Measurements from ENCODE around the gene RRBP1. TPM values are rescaled to one million over a fixed set of nuclear protein-coding genes. Genes with fewer than 3 reads are reported as not detected.

Gene RRBP1
- total RNA-seq, 1 donor from 2014 or later, result 65.0 TPM

DNA sequence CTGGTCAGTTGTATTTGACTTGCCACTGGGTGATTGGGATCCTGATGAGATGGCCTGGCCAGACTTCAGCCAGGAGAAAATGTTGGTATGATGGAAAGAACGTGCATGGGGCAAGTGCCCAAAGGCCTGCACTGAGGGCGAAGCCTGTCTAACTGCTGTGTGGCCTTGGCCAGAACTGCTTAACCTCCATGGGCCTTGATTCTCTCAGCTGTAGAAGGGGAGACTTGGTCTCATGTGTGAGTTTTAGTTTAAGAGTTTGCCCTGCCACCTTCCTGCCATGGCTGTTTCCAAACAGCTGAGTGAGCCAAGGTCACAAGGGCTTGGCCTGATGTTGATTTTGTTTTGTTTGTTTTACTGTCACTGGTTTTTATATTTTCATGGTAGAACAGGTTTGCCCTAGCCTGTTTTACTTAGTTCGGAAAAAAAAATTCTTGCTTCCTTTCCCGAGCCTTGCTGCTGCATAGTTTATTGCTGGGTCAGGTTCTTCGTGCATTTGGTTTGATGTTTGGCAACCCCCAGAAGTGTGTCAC is 76.8 kb downstream of the RRBP1 start:
- H3K36me3 ChIP-seq (ENCODE audit: control insufficient read depth, insufficient read depth, low read length), result peaks cover 8% of the 10 kb centered on the region
- FAIRE-seq (no peak), DNase-seq (ENCODE audit: low read depth) (no peak)
- no peaks in the 10 kb centered on the region for H3K27me3 ChIP-seq (ENCODE audit: control insufficient read depth, insufficient read depth, low read length)
- H3K4me3 ChIP-seq (ENCODE audit: low read depth, low read length), result no peak overlapping the region
- TF ChIP-seq, protein P1, sequence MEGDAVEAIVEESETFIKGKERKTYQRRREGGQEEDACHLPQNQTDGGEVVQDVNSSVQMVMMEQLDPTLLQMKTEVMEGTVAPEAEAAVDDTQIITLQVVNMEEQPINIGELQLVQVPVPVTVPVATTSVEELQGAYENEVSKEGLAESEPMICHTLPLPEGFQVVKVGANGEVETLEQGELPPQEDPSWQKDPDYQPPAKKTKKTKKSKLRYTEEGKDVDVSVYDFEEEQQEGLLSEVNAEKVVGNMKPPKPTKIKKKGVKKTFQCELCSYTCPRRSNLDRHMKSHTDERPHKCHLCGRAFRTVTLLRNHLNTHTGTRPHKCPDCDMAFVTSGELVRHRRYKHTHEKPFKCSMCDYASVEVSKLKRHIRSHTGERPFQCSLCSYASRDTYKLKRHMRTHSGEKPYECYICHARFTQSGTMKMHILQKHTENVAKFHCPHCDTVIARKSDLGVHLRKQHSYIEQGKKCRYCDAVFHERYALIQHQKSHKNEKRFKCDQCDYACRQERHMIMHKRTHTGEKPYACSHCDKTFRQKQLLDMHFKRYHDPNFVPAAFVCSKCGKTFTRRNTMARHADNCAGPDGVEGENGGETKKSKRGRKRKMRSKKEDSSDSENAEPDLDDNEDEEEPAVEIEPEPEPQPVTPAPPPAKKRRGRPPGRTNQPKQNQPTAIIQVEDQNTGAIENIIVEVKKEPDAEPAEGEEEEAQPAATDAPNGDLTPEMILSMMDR (IDR thresholded peaks at IDR 0.05; ENCODE audit: insufficient read depth, low read length, severe bottlenecking), result no peak

GRCh38 chr20:17602493-17602892 is 79.5 kb downstream of the RRBP1 start:
- TF ChIP-seq, protein P1 (IDR thresholded peaks at IDR 0.05; ENCODE audit: insufficient read depth, low read length, severe bottlenecking), result no peak
- H3K36me3 ChIP-seq (ENCODE audit: control insufficient read depth, insufficient read depth, low read length), result peaks cover 10% of the 10 kb centered on the region
- no peak for FAIRE-seq
- H3K27me3 ChIP-seq (ENCODE audit: control insufficient read depth, insufficient read depth, low read length), result no peaks in the 10 kb centered on the region
- no peak for DNase-seq (ENCODE audit: low read depth)
- no peak overlapping the region for H3K4me3 ChIP-seq (ENCODE audit: low read depth, low read length)

DNA sequence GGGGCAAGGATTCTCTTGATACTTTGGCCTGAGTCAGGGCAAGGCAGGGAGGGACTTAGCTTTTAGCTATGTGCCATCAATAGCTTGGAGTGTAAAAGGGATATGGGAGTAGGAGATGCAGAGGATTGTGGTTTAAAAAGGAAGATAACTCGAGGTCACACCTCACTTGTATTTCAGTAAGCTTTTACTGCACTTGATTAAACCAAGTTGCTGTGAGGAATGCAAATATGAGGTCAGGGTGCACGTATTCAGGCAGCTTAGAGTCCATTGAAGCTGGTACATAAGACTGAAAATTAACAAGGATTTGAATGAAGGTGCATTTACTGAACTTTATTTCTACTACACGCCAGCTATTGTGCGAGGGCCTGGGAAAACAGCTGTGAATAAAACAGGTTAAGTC is 80.1 kb downstream of the RRBP1 start:
- no peaks in the 10 kb centered on the region for H3K27me3 ChIP-seq (ENCODE audit: control insufficient read depth, insufficient read depth, low read length)
- H3K36me3 ChIP-seq (ENCODE audit: control insufficient read depth, insufficient read depth, low read length), result peaks cover 10% of the 10 kb centered on the region
- no peak for DNase-seq (ENCODE audit: low read depth)
- TF ChIP-seq, protein P1 (IDR thresholded peaks at IDR 0.05; ENCODE audit: insufficient read depth, low read length, severe bottlenecking), result no peak
- FAIRE-seq, result no peak
- H3K4me3 ChIP-seq (ENCODE audit: low read depth, low read length), result no peak overlapping the region

DNA sequence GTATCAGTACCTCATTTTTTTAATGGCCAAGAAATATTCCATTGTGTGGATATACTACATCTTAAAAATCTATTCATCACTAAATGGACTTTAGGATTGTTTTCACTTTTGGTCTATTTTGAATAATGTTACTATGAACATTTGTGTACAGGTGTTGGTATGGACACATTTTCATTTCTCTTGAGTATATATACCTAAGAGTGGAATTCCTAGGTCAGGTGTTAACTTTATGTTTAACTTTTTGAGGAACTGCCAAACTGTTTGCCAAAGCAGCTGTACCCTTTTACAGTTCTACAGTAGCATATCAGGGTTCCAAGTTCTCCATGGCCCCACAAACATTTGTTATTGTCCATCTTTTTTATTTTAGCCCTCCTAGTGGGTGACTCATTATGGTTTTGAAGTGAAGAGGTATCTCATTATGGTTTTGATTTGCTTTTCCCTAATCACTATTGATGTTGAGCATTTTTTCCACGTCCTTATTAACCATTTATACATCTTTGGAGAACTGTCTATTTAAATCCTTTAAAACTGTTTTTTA is 84.0 kb downstream of the RRBP1 start:
- FAIRE-seq, result no peak
- Histone ChIP-seq H3K4me3 (ENCODE audit: low read depth, low read length) (no peak overlapping the region), H3K27me3 (ENCODE audit: control insufficient read depth, insufficient read depth, low read length) (no peaks in the 10 kb centered on the region), H3K36me3 (ENCODE audit: control insufficient read depth, insufficient read depth, low read length) (peaks cover 6% of the 10 kb centered on the region)
- no peak for DNase-seq (ENCODE audit: low read depth)
- TF ChIP-seq, protein P1 (IDR thresholded peaks at IDR 0.05; ENCODE audit: insufficient read depth, low read length, severe bottlenecking), result no peak

GRCh38 chr20:17595856-17596255 is 86.2 kb downstream of the RRBP1 start:
- TF ChIP-seq, protein P1 (IDR thresholded peaks at IDR 0.05; ENCODE audit: insufficient read depth, low read length, severe bottlenecking), result no peak
- H3K27me3 ChIP-seq (ENCODE audit: control insufficient read depth, insufficient read depth, low read length), result no peaks in the 10 kb centered on the region
- H3K4me3 ChIP-seq (ENCODE audit: low read depth, low read length), result no peak overlapping the region
- DNase-seq (ENCODE audit: low read depth) (no peak), FAIRE-seq (no peak)
- peaks cover 4% of the 10 kb centered on the region for H3K36me3 ChIP-seq (ENCODE audit: control insufficient read depth, insufficient read depth, low read length)

GRCh38 chr20:17594443-17594842 is 87.6 kb downstream of the RRBP1 start:
- FAIRE-seq, result no peak
- H3K4me3 ChIP-seq (ENCODE audit: low read depth, low read length), result no peak overlapping the region
- H3K27me3 ChIP-seq (ENCODE audit: control insufficient read depth, insufficient read depth, low read length), result no peaks in the 10 kb centered on the region
- peaks cover 2% of the 10 kb centered on the region for H3K36me3 ChIP-seq (ENCODE audit: control insufficient read depth, insufficient read depth, low read length)
- peak; percentile 91 for DNase-seq (ENCODE audit: low read depth)
- TF ChIP-seq, protein P1 (IDR thresholded peaks at IDR 0.05; ENCODE audit: insufficient read depth, low read length, severe bottlenecking), result no peak
